Spleen (tissue), 7 donors: ENCODE measurements around the gene MEIOSIN.

Source experiments
- CTCF ChIP-seq, 11 experiments: fragments of 200-600 bp in 7 of 11; fragments of 450-650 bp in 4 of 11; sonication (generic) in 4 of 11; IDR thresholded peaks in 8 of 11; conservative IDR thresholded peaks in 3 of 11; 1 replicate in 7 of 11; 2 replicates in 4 of 11; pipeline versions ENCODE4 v1.4.0 to v1.8.0; 2016 to 2021; ENCODE audit warnings: antibody characterized with exemption in 11 of 11, inconsistent platforms in 4 of 11, mild to moderate bottlenecking in 1 of 11
- POLR2A ChIP-seq, 3 donors: fragments of 450-650 bp; IDR thresholded peaks; one replicate each; pipeline ENCODE4 v1.5.1; 2017; ENCODE audit warnings: antibody characterized with exemption in 3 of 3, mild to moderate bottlenecking in 1 of 3
- POLR2AphosphoS5 ChIP-seq, 3 donors: sonication (generic); formaldehyde crosslinking; IDR thresholded peaks; one replicate each; pipeline ENCODE4 v1.5.1; 2017; ENCODE audit warnings: antibody characterized with exemption in 3 of 3
- donor health status: DM: no; HTN: no; CAD: no; lungs with moderate emphysema.
- donor health status: DM: no; HTN: no; CAD: no.
- donor health status: DM: no; HTN: no; CAD: no.

- peak in 7 of 11 experiments; percentile 24 to 67 (median 47) for TF ChIP-seq CTCF (IDR thresholded peaks at IDR 0.05 in 8 of 11, conservative IDR thresholded peaks at IDR 0.05 in 3 of 11)
- TF ChIP-seq POLR2A (IDR thresholded peaks at IDR 0.05) = no peak
- TF ChIP-seq POLR2AphosphoS5 (IDR thresholded peaks at IDR 0.05) = peak; percentile 94 to 98 (median 95)
These were observed 15.9 kb upstream of the MEIOSIN start for GRCh38 chr19:45717131-45717982.
